MM.1S (cell line): ENCODE data around the gene DPP6.

Source experiments
- CTCF ChIP-seq: fragments of 300-600 bp; sonication (generic); IDR thresholded peaks from 2 replicates; pipeline ENCODE4 v1.5.1; 2016; ENCODE audit warnings: antibody characterized with exemption, low read length, mixed read lengths
- EZH2 ChIP-seq: fragments of 300-600 bp; sonication (generic); optimal IDR thresholded peaks from 2 replicates; pipeline ENCODE3; 2017; ENCODE audit warnings: low read depth, mild to moderate bottlenecking, antibody characterized with exemption, low read length, mixed read lengths

- TF ChIP-seq CTCF (no peak), EZH2 (no peak)
Observed at GRCh38 chr7:154653281-154653680, 601.1 kb downstream of the DPP6 start.
